Sigmoid colon (tissue), 7 donors: Measurements from ENCODE around the gene DHX8. TPM values are rescaled to one million over a fixed set of nuclear protein-coding genes. Genes with fewer than 3 reads are reported as not detected.
A peak's percentile ranks its signal among the peaks of the same experiment; 100 is the strongest.

Experiments
- DNase-seq: peaks from one replicate; pipeline ENCODE4 v3.0.0-alpha.2; 2019
- H3K27ac ChIP-seq, 4 donors: fragments of 200-600 bp; sonication (generic); one replicate each; pipeline ENCODE4 v1.5.1; 2016 to 2019; ENCODE audit warnings: mild to moderate bottlenecking in 1 of 4
- H3K27me3 ChIP-seq, 3 donors: fragments of 200-600 bp; sonication (generic); one replicate each; pipeline ENCODE4 v1.5.1; 2019; ENCODE audit warnings: mild to moderate bottlenecking in 1 of 3
- H3K36me3 ChIP-seq, 4 donors: fragments of 200-600 bp; sonication (generic); one replicate each; pipeline ENCODE4 v1.5.1; 2016 to 2019
- H3K4me1 ChIP-seq, 4 donors: fragments of 200-600 bp; sonication (generic); one replicate each; pipeline ENCODE4 v1.5.1; 2017 to 2019
- H3K4me3 ChIP-seq, 4 donors: fragments of 200-600 bp; sonication (generic); one replicate each; pipeline ENCODE4 v1.5.1; 2017 to 2019; ENCODE audit warnings: mild to moderate bottlenecking in 2 of 4, moderate library complexity in 1 of 4
- H3K9me3 ChIP-seq, 4 donors: fragments of 200-600 bp in 3 of 4; sonication (generic) in 3 of 4; one replicate each; pipeline versions ENCODE4 v1.5.1 to v1.6.1; 2013 to 2019
- EP300 ChIP-seq, 4 donors: sonication (generic); formaldehyde crosslinking; IDR thresholded peaks; one replicate each; pipeline ENCODE4 v1.6.1; 2017; ENCODE audit warnings: antibody characterized with exemption in 4 of 4
- POLR2A ChIP-seq, 2 donors: fragments of 450-650 bp; IDR thresholded peaks; one replicate each; pipeline ENCODE4 v1.6.1; 2016; ENCODE audit warnings: antibody characterized with exemption in 2 of 2, mild to moderate bottlenecking in 2 of 2, moderate library complexity in 2 of 2
- POLR2AphosphoS5 ChIP-seq, 4 donors: sonication (generic); formaldehyde crosslinking; IDR thresholded peaks; one replicate each; pipeline ENCODE4 v1.6.1; 2017; ENCODE audit warnings: antibody characterized with exemption in 4 of 4
- whole genome bisulfite sequencing, 2 donors: extraction: QIAGEN DNeasy Blood & Tissue Kit; methylation state at CpG; one replicate each; pipeline ENCODE4 v1.1.7; 2013; 5-methylcytosine and 5-hydroxymethylcytosine counted together
- intact Hi-C: fragments of 100-400 bp; cut with DNase I; formaldehyde crosslinking; loops from one replicate; pipeline ENCODE4 v1.15.1; 2023
- polyA plus RNA-seq, 3 donors: library from polyadenylated mRNA; stranded (reverse); fragments of 200-250 nt; gene quantifications; one replicate each; pipeline ENCODE4 v1.2.3, GENCODE V29; 2013
- total RNA-seq, 4 donors: library from RNA; depleted of rRNA; stranded (reverse); fragments of >200 nt; gene quantifications; one replicate each; pipeline ENCODE4 v1.1.0, GENCODE V29; 2016
- TF ChIP-seq, protein P1 (sequence below), 4 experiments: fragments of 450-650 bp in 3 of 4; fragments of 200-600 bp in 1 of 4; IDR thresholded peaks; one replicate each; pipeline ENCODE4 v1.5.1; 2016 to 2019; ENCODE audit warnings: antibody characterized with exemption in 4 of 4, mild to moderate bottlenecking in 3 of 4, moderate library complexity in 2 of 4
- donor health status: healthy with polysubstance abuse.
- donor health status: Bipolar disorder and iron deficiency.
- donor health status: healthy.

The DHX8 gene
- 10 to 100 TPM; 19.8 to 39.6 (median 26.5) TPM for total RNA-seq
- 10 to 100 TPM; 12.0 to 37.7 (median 16.6) TPM for polyA plus RNA-seq

DNA sequence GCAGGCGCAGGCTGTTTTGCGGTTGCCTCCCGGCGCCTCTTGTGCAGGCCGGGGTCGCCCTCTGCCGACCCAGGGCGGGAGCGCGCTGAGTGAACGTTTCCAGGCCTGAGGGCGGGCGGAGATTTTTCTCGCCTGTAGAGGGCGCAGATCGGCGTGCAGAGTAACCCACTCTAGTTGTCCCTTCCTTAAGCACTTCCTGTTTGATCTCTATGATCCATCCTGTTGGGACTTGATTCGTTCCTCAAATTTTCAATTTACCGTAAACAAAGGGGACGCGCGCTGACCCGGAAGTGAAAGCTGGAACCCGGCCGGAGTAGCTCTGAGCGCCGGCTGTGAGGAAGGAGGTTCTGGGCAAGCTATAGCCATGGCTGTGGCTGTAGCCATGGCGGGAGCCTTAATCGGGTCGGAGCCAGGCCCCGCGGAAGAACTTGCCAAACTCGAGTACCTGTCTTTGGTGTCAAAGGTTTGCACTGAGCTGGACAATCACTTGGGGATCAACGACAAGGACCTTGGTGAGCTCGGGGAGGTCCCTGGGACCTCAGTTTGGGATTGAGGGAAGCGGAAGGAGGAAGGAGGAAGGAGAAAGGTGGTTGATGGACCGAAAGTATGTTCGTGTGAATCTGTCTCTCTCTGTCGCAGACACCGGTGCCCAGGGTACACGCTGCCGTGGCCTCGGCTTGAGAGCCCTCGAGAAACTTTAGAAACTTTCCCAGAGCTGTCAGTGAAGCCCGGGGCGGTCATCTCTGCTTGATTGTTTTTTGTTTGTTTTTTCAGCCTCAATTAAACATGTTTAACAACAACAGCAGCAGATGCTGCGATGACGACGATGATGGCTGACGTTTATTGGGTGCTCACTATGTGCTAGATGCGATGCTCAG lies at the start of gene DHX8:
Gene DHX8 (plus strand): TSS at position 302 of the 878 bp plus-strand sequence. CDS start 63 bp downstream, at position 365.
- 0% methylated on average over 51 of the region's 51 CpGs for WGBS, 2 donors
- Histone ChIP-seq H3K27ac (peak within 1 kb of the TSS; percentile 82 to 89 (median 85)), H3K9me3 (no peaks in the 10 kb centered on the region)

GRCh38 chr17:43434902-43435319 lies 48.9 kb upstream of the DHX8 start:
- Histone ChIP-seq H3K4me3 (no peak overlapping the region), H3K4me1 (peaks cover 0 to 12% (median 9%) of the 10 kb centered on the region in 4 donors), H3K9me3 (no peaks in the 10 kb centered on the region), H3K36me3 (no peaks in the 10 kb centered on the region), H3K27me3 (no peaks in the 10 kb centered on the region), H3K27ac (no peak overlapping the region)
- 85 to 86% methylated on average over 4 of the region's 4 CpGs for WGBS, 2 donors
- intact Hi-C loops, result loop anchor here (5.0 kb wide), 1 partner anchor 47 kb away; the partner anchor contains the start of gene DHX8
- TF ChIP-seq, protein P1, sequence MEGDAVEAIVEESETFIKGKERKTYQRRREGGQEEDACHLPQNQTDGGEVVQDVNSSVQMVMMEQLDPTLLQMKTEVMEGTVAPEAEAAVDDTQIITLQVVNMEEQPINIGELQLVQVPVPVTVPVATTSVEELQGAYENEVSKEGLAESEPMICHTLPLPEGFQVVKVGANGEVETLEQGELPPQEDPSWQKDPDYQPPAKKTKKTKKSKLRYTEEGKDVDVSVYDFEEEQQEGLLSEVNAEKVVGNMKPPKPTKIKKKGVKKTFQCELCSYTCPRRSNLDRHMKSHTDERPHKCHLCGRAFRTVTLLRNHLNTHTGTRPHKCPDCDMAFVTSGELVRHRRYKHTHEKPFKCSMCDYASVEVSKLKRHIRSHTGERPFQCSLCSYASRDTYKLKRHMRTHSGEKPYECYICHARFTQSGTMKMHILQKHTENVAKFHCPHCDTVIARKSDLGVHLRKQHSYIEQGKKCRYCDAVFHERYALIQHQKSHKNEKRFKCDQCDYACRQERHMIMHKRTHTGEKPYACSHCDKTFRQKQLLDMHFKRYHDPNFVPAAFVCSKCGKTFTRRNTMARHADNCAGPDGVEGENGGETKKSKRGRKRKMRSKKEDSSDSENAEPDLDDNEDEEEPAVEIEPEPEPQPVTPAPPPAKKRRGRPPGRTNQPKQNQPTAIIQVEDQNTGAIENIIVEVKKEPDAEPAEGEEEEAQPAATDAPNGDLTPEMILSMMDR (IDR thresholded peaks at IDR 0.05), result no peak
- TF ChIP-seq EP300 (IDR thresholded peaks at IDR 0.05), result no peak
- no peak for TF ChIP-seq POLR2A (IDR thresholded peaks at IDR 0.05)
- no peak for TF ChIP-seq POLR2AphosphoS5 (IDR thresholded peaks at IDR 0.05)
- DNase-seq, result no peak

More for the DNA sequence above, at the start of gene DHX8:
- Histone ChIP-seq H3K27me3 (no peaks in the 10 kb centered on the region), H3K4me3 (peak within 1 kb of the TSS; percentile 67 to 78 (median 71)), H3K4me1 (peaks cover 0 to 34% (median 26%) of the 10 kb centered on the region in 4 donors), H3K36me3 (no peaks in the 10 kb centered on the region)
- DNase-seq, result peak; percentile 98
- TF ChIP-seq EP300 (IDR thresholded peaks at IDR 0.05) (peak in 2 of 4 donors; percentile 7 to 21), POLR2AphosphoS5 (IDR thresholded peaks at IDR 0.05) (peak; percentile 65 to 90 (median 86)), POLR2A (IDR thresholded peaks at IDR 0.05) (peak; percentile 65 to 72)
- TF ChIP-seq, protein P1 (IDR thresholded peaks at IDR 0.05), result peak; percentile 100
- intact Hi-C loops, result loop anchor here (1.0 to 5.0 kb wide), 3 partner anchors 52 to 90 kb away; no protein-coding TSS in a partner anchor

GRCh38 chr17:43437756-43438155 lies 46.0 kb upstream of the DHX8 start:
- intact Hi-C loops, result no loop called here
- 68 to 70% methylated on average over 1 of the region's 1 CpG for WGBS, 2 donors
- H3K4me1 ChIP-seq, result no peaks in the 10 kb centered on the region

DNA sequence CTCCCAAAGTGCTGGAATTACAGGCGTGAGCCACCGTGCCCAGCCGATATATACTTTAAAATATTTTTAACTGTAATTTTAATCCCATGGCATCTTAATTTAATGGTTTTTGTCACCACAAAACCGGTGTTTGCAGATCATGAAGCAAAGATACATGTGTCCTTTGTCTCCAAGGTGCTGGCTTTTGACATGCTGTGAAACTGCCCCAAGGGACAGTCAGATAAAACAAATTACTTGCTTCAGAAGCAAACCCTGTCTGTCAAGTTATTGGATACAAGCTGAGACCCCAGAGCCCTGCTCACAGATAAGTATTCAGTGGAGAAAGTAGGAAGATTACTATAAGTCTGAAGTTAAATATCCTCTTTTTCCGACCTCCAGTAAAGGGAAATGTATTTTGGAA lies 45.1 kb upstream of the DHX8 start:
- DNase-seq, result no peak
- Histone ChIP-seq H3K4me3 (no peak overlapping the region), H3K27ac (no peak overlapping the region), H3K27me3 (no peaks in the 10 kb centered on the region), H3K4me1 (no peaks in the 10 kb centered on the region), H3K36me3 (no peaks in the 10 kb centered on the region), H3K9me3 (no peaks in the 10 kb centered on the region)
- WGBS, 2 donors, result 87 to 90% methylated on average over 5 of the region's 5 CpGs
- intact Hi-C loops, result no loop called here
- TF ChIP-seq, protein P1 (IDR thresholded peaks at IDR 0.05), result no peak
- TF ChIP-seq EP300 (IDR thresholded peaks at IDR 0.05), result no peak
- TF ChIP-seq POLR2A (IDR thresholded peaks at IDR 0.05), result no peak
- no peak for TF ChIP-seq POLR2AphosphoS5 (IDR thresholded peaks at IDR 0.05)

More at GRCh38 chr17:43437756-43438155, 46.0 kb upstream of the DHX8 start:
- no peak for TF ChIP-seq POLR2AphosphoS5 (IDR thresholded peaks at IDR 0.05)
- no peak for TF ChIP-seq POLR2A (IDR thresholded peaks at IDR 0.05)
- TF ChIP-seq, protein P1 (IDR thresholded peaks at IDR 0.05), result no peak
- TF ChIP-seq EP300 (IDR thresholded peaks at IDR 0.05), result no peak
- Histone ChIP-seq H3K9me3 (no peaks in the 10 kb centered on the region), H3K27me3 (no peaks in the 10 kb centered on the region), H3K27ac (no peak overlapping the region), H3K36me3 (no peaks in the 10 kb centered on the region), H3K4me3 (no peak overlapping the region)
- DNase-seq, result no peak
